NCI-H2107 (cell line): ENCODE results near the gene SORL1-AS1.

Source experiments
- DNase-seq: peaks from one replicate; lab custom pipeline; 2025; lab: John Stamatoyannopoulos, UW

SORL1-AS1 gene

DNA sequence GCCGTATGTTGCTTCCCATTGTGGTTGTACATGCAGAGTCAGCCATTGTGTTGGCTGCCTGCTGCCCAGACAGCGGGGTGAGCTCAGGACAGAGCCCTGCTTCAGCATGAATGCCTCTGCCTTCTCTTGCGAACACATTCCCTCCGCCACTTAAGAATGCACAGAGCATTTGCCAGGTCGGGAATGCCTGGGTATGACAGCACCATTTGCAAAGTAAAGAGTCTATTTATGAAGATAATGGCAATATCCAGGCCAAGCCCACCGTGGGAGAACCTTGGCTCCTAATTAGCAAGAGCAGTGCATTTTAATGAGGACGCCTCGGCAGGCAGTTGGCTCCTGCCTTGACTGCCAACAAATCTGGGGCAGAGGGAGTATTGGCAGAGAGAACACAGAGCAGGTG, 63.1 kb downstream of the SORL1-AS1 start:
- no peak for DNase-seq
